ENCODE measurements around the gene GRAMD1B. TPM values are rescaled to one million over a fixed set of nuclear protein-coding genes. Genes with fewer than 3 reads are reported as not detected.

Gene GRAMD1B
- total RNA-seq, 4 donors from 2014 or later: 1.8 to 4.0 (median 3.0) TPM

GRCh38 chr11:123576501-123576900 is 146.4 kb downstream of the GRAMD1B start:
- no peaks in the 10 kb centered on the region for H3K36me3 ChIP-seq
- no peak overlapping the region for H3K4me3 ChIP-seq
- H3K27me3 ChIP-seq: peaks cover 31% of the 10 kb centered on the region
- peaks cover 0 to 12% (median 0%) of the 10 kb centered on the region in 3 donors for H3K4me1 ChIP-seq
- no peak for ATAC-seq
- no peaks in the 10 kb centered on the region for H3K9me3 ChIP-seq
- no peak for TF ChIP-seq POLR2AphosphoS5 (IDR thresholded peaks at IDR 0.05)
- TF ChIP-seq EP300 (IDR thresholded peaks at IDR 0.05): no peak
- 15 to 21% methylated on average over 3 of the region's 3 CpGs for WGBS, 2 donors (ENCODE audit: low coverage in 1 of 2)
- H3K27ac ChIP-seq: no peak overlapping the region

GRCh38 chr11:123577081-123577598 is 147.1 kb downstream of the GRAMD1B start:
- Histone ChIP-seq H3K4me3 (no peak overlapping the region), H3K4me1 (peaks cover 0 to 12% (median 0%) of the 10 kb centered on the region in 3 donors), H3K36me3 (no peaks in the 10 kb centered on the region), H3K9me3 (no peaks in the 10 kb centered on the region), H3K27ac (no peak overlapping the region), H3K27me3 (peaks cover 37% of the 10 kb centered on the region)
- WGBS, 2 donors (ENCODE audit: low coverage in 1 of 2): 6 to 8% methylated on average over 3 to 15 of the region's 37 CpGs
- peak; percentile 53 for ATAC-seq
- TF ChIP-seq POLR2A (IDR thresholded peaks at IDR 0.05) (no peak), POLR2AphosphoS5 (IDR thresholded peaks at IDR 0.05) (no peak), EP300 (IDR thresholded peaks at IDR 0.05) (no peak)
- TF ChIP-seq, protein P1, sequence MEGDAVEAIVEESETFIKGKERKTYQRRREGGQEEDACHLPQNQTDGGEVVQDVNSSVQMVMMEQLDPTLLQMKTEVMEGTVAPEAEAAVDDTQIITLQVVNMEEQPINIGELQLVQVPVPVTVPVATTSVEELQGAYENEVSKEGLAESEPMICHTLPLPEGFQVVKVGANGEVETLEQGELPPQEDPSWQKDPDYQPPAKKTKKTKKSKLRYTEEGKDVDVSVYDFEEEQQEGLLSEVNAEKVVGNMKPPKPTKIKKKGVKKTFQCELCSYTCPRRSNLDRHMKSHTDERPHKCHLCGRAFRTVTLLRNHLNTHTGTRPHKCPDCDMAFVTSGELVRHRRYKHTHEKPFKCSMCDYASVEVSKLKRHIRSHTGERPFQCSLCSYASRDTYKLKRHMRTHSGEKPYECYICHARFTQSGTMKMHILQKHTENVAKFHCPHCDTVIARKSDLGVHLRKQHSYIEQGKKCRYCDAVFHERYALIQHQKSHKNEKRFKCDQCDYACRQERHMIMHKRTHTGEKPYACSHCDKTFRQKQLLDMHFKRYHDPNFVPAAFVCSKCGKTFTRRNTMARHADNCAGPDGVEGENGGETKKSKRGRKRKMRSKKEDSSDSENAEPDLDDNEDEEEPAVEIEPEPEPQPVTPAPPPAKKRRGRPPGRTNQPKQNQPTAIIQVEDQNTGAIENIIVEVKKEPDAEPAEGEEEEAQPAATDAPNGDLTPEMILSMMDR (IDR thresholded peaks at IDR 0.05): peak in 3 of 4 experiments; percentile 67 to 94 (median 79)

DNA sequence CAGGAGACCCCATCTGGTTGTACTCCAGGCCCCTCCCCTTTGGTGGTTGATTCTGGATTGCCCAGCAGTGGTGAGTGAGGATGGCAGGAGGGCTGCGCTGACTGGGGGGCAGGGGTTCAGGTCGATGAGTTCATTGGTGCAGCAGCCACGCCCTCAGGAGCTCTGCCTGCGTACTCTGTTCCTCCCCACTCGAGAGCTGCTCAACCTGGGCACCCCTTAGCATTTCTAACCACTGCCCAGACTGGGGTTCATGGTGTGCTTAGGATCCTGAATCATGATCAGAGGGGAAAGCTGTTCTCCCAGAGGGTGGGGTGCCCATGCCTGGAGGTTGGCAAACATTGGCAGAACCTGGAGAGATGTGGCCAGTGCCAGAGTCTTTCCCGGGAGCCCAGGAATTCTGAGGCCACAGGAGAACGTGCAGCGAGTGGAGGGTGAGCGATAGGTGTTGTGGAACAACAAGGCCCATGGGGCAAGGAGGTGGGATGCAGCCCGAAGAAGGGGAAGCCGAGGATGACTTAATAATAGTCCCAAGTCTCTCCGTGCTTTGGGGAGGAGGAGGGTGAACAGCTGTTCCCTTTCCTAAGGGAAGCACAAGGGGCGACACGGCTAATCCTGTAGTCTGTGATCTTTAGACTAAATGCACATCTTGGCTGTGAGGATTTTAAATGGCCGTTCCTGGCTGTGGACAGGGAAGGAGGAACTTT is 148.9 kb downstream of the GRAMD1B start:
- no peaks in the 10 kb centered on the region for H3K36me3 ChIP-seq
- no peak overlapping the region for H3K4me3 ChIP-seq
- 80 to 86% methylated on average over 5 of the region's 15 CpGs for WGBS, 2 donors (ENCODE audit: low coverage in 1 of 2)
- ATAC-seq: no peak
- H3K4me1 ChIP-seq: peaks cover 0 to 12% (median 0%) of the 10 kb centered on the region in 3 donors
- H3K27ac ChIP-seq: no peak overlapping the region
- TF ChIP-seq POLR2A (IDR thresholded peaks at IDR 0.05) (no peak), EP300 (IDR thresholded peaks at IDR 0.05) (no peak), POLR2AphosphoS5 (IDR thresholded peaks at IDR 0.05) (no peak)
- TF ChIP-seq, protein P1 (IDR thresholded peaks at IDR 0.05): no peak
- H3K9me3 ChIP-seq: no peaks in the 10 kb centered on the region
- H3K27me3 ChIP-seq: peaks cover 39% of the 10 kb centered on the region

DNA sequence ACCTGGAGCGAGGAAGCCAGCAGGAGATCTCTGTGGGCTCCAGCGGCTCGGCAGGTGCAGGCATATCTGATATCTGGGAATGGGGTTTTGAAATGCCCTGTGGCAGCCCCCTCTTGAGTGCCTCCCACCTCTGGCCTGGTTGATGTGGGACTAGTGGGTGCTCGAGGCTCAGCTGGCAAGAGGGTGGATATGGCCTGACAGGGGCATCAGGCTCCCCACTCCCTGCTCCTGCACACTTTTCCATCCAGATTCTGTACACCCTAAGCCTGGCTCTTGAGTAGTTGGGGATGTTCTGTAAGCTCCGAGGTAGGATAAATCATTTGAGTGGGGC is 149.4 kb downstream of the GRAMD1B start:
- Histone ChIP-seq H3K27ac (no peak overlapping the region), H3K4me3 (no peak overlapping the region), H3K36me3 (no peaks in the 10 kb centered on the region), H3K9me3 (no peaks in the 10 kb centered on the region), H3K4me1 (peaks cover 0 to 12% (median 0%) of the 10 kb centered on the region in 3 donors), H3K27me3 (peaks cover 39% of the 10 kb centered on the region)
- TF ChIP-seq EP300 (IDR thresholded peaks at IDR 0.05): no peak
- TF ChIP-seq POLR2AphosphoS5 (IDR thresholded peaks at IDR 0.05): no peak
- no peak for TF ChIP-seq POLR2A (IDR thresholded peaks at IDR 0.05)
- TF ChIP-seq, protein P1 (IDR thresholded peaks at IDR 0.05): no peak
- ATAC-seq: no peak
- WGBS, 2 donors (ENCODE audit: low coverage in 1 of 2): no CpG with 5 or more reads among the region's 5 CpGs

- ATAC-seq: no peak
Measured at GRCh38 chr11:123580137-123580536, 150.1 kb downstream of the GRAMD1B start.

More at GRCh38 chr11:123580137-123580536, 150.1 kb downstream of the GRAMD1B start:
- Histone ChIP-seq H3K27ac (no peak overlapping the region), H3K36me3 (no peaks in the 10 kb centered on the region), H3K4me1 (peaks cover 0 to 12% (median 0%) of the 10 kb centered on the region in 3 donors), H3K27me3 (peaks cover 39% of the 10 kb centered on the region), H3K9me3 (no peaks in the 10 kb centered on the region), H3K4me3 (no peak overlapping the region)
- WGBS, 2 donors (ENCODE audit: low coverage in 1 of 2): 90% methylated on average over 4 of the region's 6 CpGs; no CpG with 5 or more reads in 1 of the 2 donors
- TF ChIP-seq POLR2A (IDR thresholded peaks at IDR 0.05) (no peak), EP300 (IDR thresholded peaks at IDR 0.05) (no peak), POLR2AphosphoS5 (IDR thresholded peaks at IDR 0.05) (no peak)
- TF ChIP-seq, protein P1 (IDR thresholded peaks at IDR 0.05): no peak
